Natural killer cell (primary cell): ENCODE data around the gene PLA2G2F. TPM values are rescaled to one million over a fixed set of nuclear protein-coding genes. Genes with fewer than 3 reads are reported as not detected.

Source experiments
- ATAC-seq, 3 donors: fragments of 150-1000 bp in 2 of 3; fragments of 200-7000 bp in 1 of 3; cut with Tn5 transposase; 1 replicate in 1 of 3; 2 replicates in 2 of 3; pipeline ENCODE4 v1.10.0; 2021; ENCODE audit warnings: mild to moderate bottlenecking in 2 of 3, moderate library complexity in 2 of 3
- DNase-seq, 2 donors: peaks; one replicate each; pipeline versions ENCODE4 v3.0.0 to v3.0.0-alpha.2; 2013 to 2021; ENCODE audit warnings: mixed read lengths in 1 of 2
- H3K27ac ChIP-seq: one replicate; pipeline ENCODE4 v1.5.1; 2013; ENCODE audit warnings: mild to moderate bottlenecking, low read length
- H3K27me3 ChIP-seq: one replicate; pipeline ENCODE4 v1.6.1; 2013; ENCODE audit warnings: low read length; ENCODE audit not compliant: control insufficient read depth, insufficient read depth
- H3K36me3 ChIP-seq: one replicate; pipeline ENCODE4 v1.6.1; 2013; ENCODE audit warnings: low read length; ENCODE audit not compliant: control insufficient read depth, insufficient read depth
- H3K4me1 ChIP-seq: one replicate; pipeline ENCODE4 v1.6.1; 2013; ENCODE audit warnings: low read length; ENCODE audit not compliant: control insufficient read depth, insufficient read depth
- H3K4me3 ChIP-seq: one replicate; pipeline ENCODE4 v1.5.1; 2013; ENCODE audit warnings: low read length
- H3K9me3 ChIP-seq: one replicate; pipeline ENCODE4 v1.6.1; 2013; ENCODE audit warnings: low read length; ENCODE audit not compliant: control insufficient read depth, insufficient read depth
- H3K27ac Mint-ChIP-seq, 2 donors: one replicate each; pipeline ENCODE4 v1.8.0; 2022; ENCODE audit warnings: mild to moderate bottlenecking in 2 of 2, mixed read lengths in 2 of 2, moderate library complexity in 1 of 2
- H3K27me3 Mint-ChIP-seq, 2 donors: one replicate each; pipeline ENCODE4 v1.8.0; 2022; ENCODE audit warnings: low read depth in 2 of 2, mixed read lengths in 2 of 2
- H3K36me3 Mint-ChIP-seq: one replicate; pipeline ENCODE4 v1.8.0; 2022; ENCODE audit warnings: mixed read lengths
- H3K4me1 Mint-ChIP-seq, 2 donors: one replicate each; pipeline ENCODE4 v1.8.0; 2022; ENCODE audit warnings: mixed read lengths in 2 of 2
- H3K4me3 Mint-ChIP-seq: one replicate; pipeline ENCODE4 v1.8.0; 2022; ENCODE audit warnings: mild to moderate bottlenecking, moderate library complexity, mixed read lengths
- H3K9me3 Mint-ChIP-seq, 2 donors: one replicate each; pipeline ENCODE4 v1.8.0; 2022; ENCODE audit warnings: mixed read lengths in 2 of 2
- WGBS: methylation state at CpG from one replicate; pipeline ENCODE4 v1.1.7; 2013; ENCODE audit warnings: missing lambda C conversion rate; ENCODE audit not compliant: insufficient coverage; 5-methylcytosine and 5-hydroxymethylcytosine counted together
- intact Hi-C: fragments of 100-400 bp; cut with micrococcal nuclease; formaldehyde crosslinking; loops from one replicate; pipeline ENCODE4 v1.14.2; 2022
- total RNA-seq, 4 donors: library from RNA; stranded (reverse); fragments of 120-200 nt in 1 of 4; gene quantifications; one replicate each; pipeline versions ENCODE4 v1.2.3 to v1.2.4, GENCODE V29; 2013 to 2022
- TF ChIP-seq, protein P1 (sequence below): fragments of 200-600 bp; IDR thresholded peaks from one replicate; pipeline ENCODE4 v1.8.0; 2022; ENCODE audit warnings: antibody characterized with exemption

PLA2G2F gene
- total RNA-seq, 3 donors from 2014 or later (not counting 1 experiment from before 2014, with no cell fraction given): not detected

DNA sequence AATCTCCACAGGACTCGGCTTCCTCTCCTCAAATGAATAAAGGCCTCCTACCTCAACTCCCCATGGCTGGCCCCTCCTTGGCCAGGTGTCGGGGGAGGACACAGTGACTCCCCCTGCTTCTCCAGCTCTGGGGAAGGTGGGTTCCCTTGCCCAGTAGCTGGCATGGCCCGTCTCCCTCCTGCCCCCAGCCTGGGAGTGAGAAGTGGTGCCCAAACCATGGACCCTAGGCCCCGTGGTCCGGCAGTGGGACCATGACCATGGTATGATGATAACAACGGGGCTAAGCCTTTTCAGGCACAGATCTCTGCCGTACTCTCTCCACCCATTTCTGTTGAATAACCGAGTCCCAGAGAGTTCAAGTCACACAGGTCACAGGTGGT is 11.2 kb downstream of the PLA2G2F start:
- no peak overlapping the region for H3K27ac Mint-ChIP-seq

DNA sequence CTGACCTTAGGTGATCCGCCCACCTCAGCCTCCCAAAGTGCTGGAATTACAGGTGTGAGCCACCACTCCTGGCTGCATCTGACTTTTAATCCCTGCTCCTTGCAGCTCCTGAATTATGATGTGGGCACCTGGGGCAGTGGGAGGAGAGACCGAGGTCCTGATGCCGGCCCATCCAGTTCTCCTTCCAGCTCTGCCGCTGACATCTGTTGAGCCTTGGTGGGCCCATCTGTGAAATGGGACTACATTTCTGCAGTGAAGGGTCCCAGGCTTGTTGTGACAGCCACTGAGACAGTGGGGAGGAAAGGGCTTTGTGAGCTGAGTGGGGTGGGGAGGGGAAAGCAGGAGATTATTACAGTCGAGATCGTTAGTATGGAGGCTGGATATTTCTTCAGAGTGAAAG is 11.8 kb downstream of the PLA2G2F start:
- ATAC-seq (no peak), DNase-seq (no peak)
- intact Hi-C loops: no loop called here
- Mint-ChIP-seq H3K36me3 (no peaks in the 10 kb centered on the region), H3K27ac (no peak overlapping the region), H3K4me3 (no peak overlapping the region), H3K4me1 (peaks cover 7 to 21% of the 10 kb centered on the region in 2 donors), H3K27me3 (no peaks in the 10 kb centered on the region), H3K9me3 (no peaks in the 10 kb centered on the region)
- Histone ChIP-seq H3K4me1 (peaks cover 29% of the 10 kb centered on the region), H3K27me3 (no peaks in the 10 kb centered on the region), H3K9me3 (no peaks in the 10 kb centered on the region), H3K4me3 (no peak overlapping the region), H3K36me3 (no peaks in the 10 kb centered on the region), H3K27ac (no peak overlapping the region)
- TF ChIP-seq, protein P1, sequence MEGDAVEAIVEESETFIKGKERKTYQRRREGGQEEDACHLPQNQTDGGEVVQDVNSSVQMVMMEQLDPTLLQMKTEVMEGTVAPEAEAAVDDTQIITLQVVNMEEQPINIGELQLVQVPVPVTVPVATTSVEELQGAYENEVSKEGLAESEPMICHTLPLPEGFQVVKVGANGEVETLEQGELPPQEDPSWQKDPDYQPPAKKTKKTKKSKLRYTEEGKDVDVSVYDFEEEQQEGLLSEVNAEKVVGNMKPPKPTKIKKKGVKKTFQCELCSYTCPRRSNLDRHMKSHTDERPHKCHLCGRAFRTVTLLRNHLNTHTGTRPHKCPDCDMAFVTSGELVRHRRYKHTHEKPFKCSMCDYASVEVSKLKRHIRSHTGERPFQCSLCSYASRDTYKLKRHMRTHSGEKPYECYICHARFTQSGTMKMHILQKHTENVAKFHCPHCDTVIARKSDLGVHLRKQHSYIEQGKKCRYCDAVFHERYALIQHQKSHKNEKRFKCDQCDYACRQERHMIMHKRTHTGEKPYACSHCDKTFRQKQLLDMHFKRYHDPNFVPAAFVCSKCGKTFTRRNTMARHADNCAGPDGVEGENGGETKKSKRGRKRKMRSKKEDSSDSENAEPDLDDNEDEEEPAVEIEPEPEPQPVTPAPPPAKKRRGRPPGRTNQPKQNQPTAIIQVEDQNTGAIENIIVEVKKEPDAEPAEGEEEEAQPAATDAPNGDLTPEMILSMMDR: no peak
- 87% methylated on average over 6 of the region's 6 CpGs for WGBS

More for the DNA sequence above, 11.2 kb downstream of the PLA2G2F start:
- Histone ChIP-seq H3K4me3 (no peak overlapping the region), H3K4me1 (peaks cover 29% of the 10 kb centered on the region), H3K27me3 (no peaks in the 10 kb centered on the region), H3K27ac (no peak overlapping the region), H3K36me3 (no peaks in the 10 kb centered on the region), H3K9me3 (no peaks in the 10 kb centered on the region)
- DNase-seq (no peak), ATAC-seq (no peak)
- Mint-ChIP-seq H3K36me3 (no peaks in the 10 kb centered on the region), H3K4me3 (no peak overlapping the region), H3K9me3 (no peaks in the 10 kb centered on the region), H3K27me3 (no peaks in the 10 kb centered on the region), H3K4me1 (peaks cover 7 to 21% of the 10 kb centered on the region in 2 donors)
- intact Hi-C loops: no loop called here
- TF ChIP-seq, protein P1: no peak
- 96% methylated on average over 8 of the region's 8 CpGs for WGBS

DNA sequence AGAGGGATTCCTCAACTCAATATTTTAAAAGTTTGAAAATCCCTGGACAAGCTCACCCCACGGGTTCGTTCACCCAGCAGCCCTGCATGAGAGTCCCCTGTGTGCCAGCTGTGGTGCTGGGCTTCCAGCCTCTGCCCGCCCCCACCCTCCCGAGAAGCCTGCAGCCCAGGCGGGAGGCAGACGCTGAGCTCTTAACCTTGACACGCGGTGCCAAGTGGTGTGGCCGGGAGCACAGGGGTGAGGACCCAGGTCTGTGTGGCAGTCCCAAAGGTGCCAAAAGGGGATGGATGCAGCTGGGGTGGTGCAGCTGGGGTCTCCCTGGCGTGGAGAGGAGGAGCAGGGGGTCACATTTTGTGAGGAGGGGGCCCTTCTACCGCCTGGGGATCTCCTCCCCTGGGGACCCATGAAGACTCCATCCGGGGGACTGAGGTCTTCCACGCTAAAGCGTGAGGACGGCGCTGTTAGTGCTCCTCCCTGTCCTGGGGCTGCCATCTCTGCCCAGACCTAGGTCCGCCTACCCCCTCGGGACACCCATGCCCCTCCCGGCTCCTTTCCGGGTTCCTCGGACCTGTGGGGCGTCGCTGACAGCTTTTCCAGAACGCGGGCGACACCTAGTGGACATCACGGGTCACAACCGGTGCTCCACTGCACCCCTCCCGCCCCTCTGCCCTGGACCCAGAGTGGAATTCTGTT is 12.9 kb downstream of the PLA2G2F start:
- peaks cover 29% of the 10 kb centered on the region for H3K4me1 ChIP-seq
- H3K27ac ChIP-seq: no peak overlapping the region
- H3K9me3 ChIP-seq: no peaks in the 10 kb centered on the region
- 11% methylated on average over 29 of the region's 29 CpGs for WGBS
- intact Hi-C loops: loop anchor here (1.0 kb wide), 2 partner anchors 177 to 234 kb away; no protein-coding TSS in a partner anchor
- H3K27ac Mint-ChIP-seq: peak overlapping the region in 1 of 2 donors; percentile 83
- H3K27me3 ChIP-seq: no peaks in the 10 kb centered on the region
- H3K36me3 ChIP-seq: no peaks in the 10 kb centered on the region
- H3K4me3 Mint-ChIP-seq: peak overlapping the region; percentile 83
- H3K9me3 Mint-ChIP-seq: no peaks in the 10 kb centered on the region
- H3K4me3 ChIP-seq: peak overlapping the region; percentile 21
- ATAC-seq (peak; percentile 85 to 97 (median 97)), DNase-seq (peak; percentile 73 to 86)
- H3K4me1 Mint-ChIP-seq: peaks cover 7 to 21% of the 10 kb centered on the region in 2 donors
- TF ChIP-seq, protein P1: peak; percentile 89
- no peaks in the 10 kb centered on the region for H3K36me3 Mint-ChIP-seq
- no peaks in the 10 kb centered on the region for H3K27me3 Mint-ChIP-seq

DNA sequence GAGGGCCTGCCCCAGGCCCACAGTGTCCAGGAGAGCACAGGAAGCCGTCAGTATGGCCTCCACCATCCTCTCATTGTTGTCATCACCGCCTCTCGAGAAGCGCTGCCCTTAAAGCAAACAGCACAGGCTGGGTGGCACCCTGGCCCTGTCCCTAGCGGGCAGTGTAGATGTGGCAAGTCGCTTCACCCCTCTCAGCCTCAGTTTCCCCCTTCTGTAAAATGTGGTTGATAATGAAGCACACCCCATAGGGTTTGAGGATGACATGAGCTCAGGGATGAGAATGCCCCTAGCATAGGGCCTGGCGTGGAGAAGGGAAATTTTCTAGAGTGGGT is 13.4 kb downstream of the PLA2G2F start:
- no peak for ATAC-seq
- intact Hi-C loops: loop anchor here (1.0 kb wide), 2 partner anchors 177 to 234 kb away; no protein-coding TSS in a partner anchor
- peaks cover 1% of the 10 kb centered on the region for H3K9me3 ChIP-seq
- Mint-ChIP-seq H3K9me3 (no peaks in the 10 kb centered on the region), H3K4me1 (peaks cover 7 to 21% of the 10 kb centered on the region in 2 donors), H3K4me3 (no peak overlapping the region), H3K36me3 (no peaks in the 10 kb centered on the region), H3K27me3 (no peaks in the 10 kb centered on the region), H3K27ac (peak overlapping the region in 1 of 2 donors; percentile 83)
- H3K4me1 ChIP-seq: peaks cover 29% of the 10 kb centered on the region
- H3K36me3 ChIP-seq: no peaks in the 10 kb centered on the region
- DNase-seq: no peak
- H3K4me3 ChIP-seq: no peak overlapping the region
- TF ChIP-seq, protein P1: peak; percentile 45
- 68% methylated on average over 6 of the region's 7 CpGs for WGBS
- no peaks in the 10 kb centered on the region for H3K27me3 ChIP-seq
- H3K27ac ChIP-seq: no peak overlapping the region
